MG63 (cell line): ENCODE data around the gene AP3B2. TPM values are rescaled to one million over a fixed set of nuclear protein-coding genes. Genes with fewer than 3 reads are reported as not detected.
A peak's percentile ranks its signal among the peaks of the same experiment; 100 is the strongest.
"Not testable (repeated sequence)": the region's sequence is repeated elsewhere in the genome, so short reads cannot be mapped to it uniquely, and the experiment has no call there.

Experiments used
- DNase-seq: peaks from one replicate; pipeline ENCODE4 v3.0.0-alpha.2; 2020
- H3K27me3 ChIP-seq: fragments of 250-450 bp; sonication (Bioruptor Pico); 2 replicates; pipeline ENCODE4 v1.5.1; 2020; ENCODE audit warnings: mild to moderate bottlenecking, moderate library complexity
- H3K36me3 ChIP-seq: fragments of 250-450 bp; sonication (Bioruptor Pico); 2 replicates; pipeline ENCODE4 v1.5.1; 2020; ENCODE audit warnings: mild to moderate bottlenecking, moderate library complexity
- H3K4me3 ChIP-seq: fragments of 250-450 bp; sonication (Bioruptor Pico); 2 replicates; pipeline ENCODE4 v1.5.1; 2020; ENCODE audit warnings: mild to moderate bottlenecking, moderate library complexity
- H3K9me3 ChIP-seq: fragments of 250-450 bp; sonication (Bioruptor Pico); 2 replicates; pipeline ENCODE4 v1.5.1; 2020; ENCODE audit warnings: mild to moderate bottlenecking, moderate library complexity
- total RNA-seq: library from RNA; depleted of rRNA; stranded (reverse); fragments of >200 nt; shearing (Covaris generic); gene quantifications from 2 replicates; pipeline ENCODE4 v1.2.3, GENCODE V29; 2014; ENCODE audit warnings: low replicate concordance; rRNA removed

The AP3B2 gene
- total RNA-seq, 1 experiment from 2014 or later, result 0.03 TPM

GRCh38 chr15:82644967-82645852, 64.5 kb downstream of the AP3B2 start:
- not testable (repeated sequence) for H3K4me3 ChIP-seq, H3K9me3 ChIP-seq, DNase-seq, H3K36me3 ChIP-seq, H3K27me3 ChIP-seq

GRCh38 chr15:82643992-82644391, 65.7 kb downstream of the AP3B2 start:
- DNase-seq, result no peak
- Histone ChIP-seq H3K9me3 (no peaks in the 10 kb centered on the region), H3K36me3 (peaks cover 4% of the 10 kb centered on the region; the same call in 1 of the 2 replicates), H3K4me3 (no peak overlapping the region), H3K27me3 (no peaks in the 10 kb centered on the region)

GRCh38 chr15:82642656-82643055, 67.0 kb downstream of the AP3B2 start:
- H3K36me3 ChIP-seq, result peaks cover 4% of the 10 kb centered on the region; the same call in 1 of the 2 replicates
- H3K27me3 ChIP-seq, result no peaks in the 10 kb centered on the region
- no peaks in the 10 kb centered on the region for H3K9me3 ChIP-seq
- DNase-seq, result no peak
- no peak overlapping the region for H3K4me3 ChIP-seq

GRCh38 chr15:82641129-82641798, 68.4 kb downstream of the AP3B2 start:
- Histone ChIP-seq H3K4me3 (no peak overlapping the region), H3K27me3 (no peaks in the 10 kb centered on the region), H3K9me3 (no peaks in the 10 kb centered on the region), H3K36me3 (peaks cover 4% of the 10 kb centered on the region; the same call in 1 of the 2 replicates)
- no peak for DNase-seq

GRCh38 chr15:82640672-82641071, 69.0 kb downstream of the AP3B2 start:
- Histone ChIP-seq H3K9me3 (no peaks in the 10 kb centered on the region), H3K27me3 (no peaks in the 10 kb centered on the region), H3K36me3 (peaks cover 4% of the 10 kb centered on the region; the same call in 1 of the 2 replicates), H3K4me3 (no peak overlapping the region)
- DNase-seq, result no peak

GRCh38 chr15:82635798-82636197, 73.9 kb downstream of the AP3B2 start:
- H3K27me3 ChIP-seq, result no peaks in the 10 kb centered on the region
- no peak for DNase-seq
- H3K36me3 ChIP-seq, result peaks cover 4% of the 10 kb centered on the region; the same call in 1 of the 2 replicates
- no peak overlapping the region for H3K4me3 ChIP-seq
- H3K9me3 ChIP-seq, result no peaks in the 10 kb centered on the region

- no peak for DNase-seq
- H3K36me3 ChIP-seq, result peaks cover 12% of the 10 kb centered on the region
- H3K9me3 ChIP-seq, result no peaks in the 10 kb centered on the region
These were observed 79.6 kb downstream of the AP3B2 start for GRCh38 chr15:82630033-82630432.

GRCh38 chr15:82625136-82625535, 84.5 kb downstream of the AP3B2 start:
- Histone ChIP-seq H3K9me3 (no peaks in the 10 kb centered on the region), H3K4me3 (no peak overlapping the region), H3K36me3 (peaks cover 17% of the 10 kb centered on the region), H3K27me3 (no peaks in the 10 kb centered on the region)
- no peak for DNase-seq

More at GRCh38 chr15:82630033-82630432, 79.6 kb downstream of the AP3B2 start:
- no peaks in the 10 kb centered on the region for H3K27me3 ChIP-seq
- H3K4me3 ChIP-seq, result no peak overlapping the region

GRCh38 chr15:82624438-82624837, 85.2 kb downstream of the AP3B2 start:
- peaks cover 17% of the 10 kb centered on the region for H3K36me3 ChIP-seq
- H3K4me3 ChIP-seq, result no peak overlapping the region
- no peak for DNase-seq
- no peaks in the 10 kb centered on the region for H3K27me3 ChIP-seq
- no peaks in the 10 kb centered on the region for H3K9me3 ChIP-seq

- Histone ChIP-seq H3K4me3 (no peak overlapping the region), H3K27me3 (no peaks in the 10 kb centered on the region), H3K36me3 (peaks cover 17% of the 10 kb centered on the region), H3K9me3 (no peaks in the 10 kb centered on the region)
- DNase-seq, result no peak
These were observed 85.7 kb downstream of the AP3B2 start for GRCh38 chr15:82624008-82624407.

- Histone ChIP-seq H3K27me3 (no peaks in the 10 kb centered on the region), H3K36me3 (peaks cover 18% of the 10 kb centered on the region), H3K9me3 (no peaks in the 10 kb centered on the region), H3K4me3 (no peak overlapping the region)
- no peak for DNase-seq
These were observed 87.7 kb downstream of the AP3B2 start for GRCh38 chr15:82621970-82622369.

GRCh38 chr15:82613747-82614146, 95.9 kb downstream of the AP3B2 start:
- Histone ChIP-seq H3K9me3 (no peaks in the 10 kb centered on the region), H3K27me3 (no peaks in the 10 kb centered on the region), H3K36me3 (peaks cover 2% of the 10 kb centered on the region; the same call in 1 of the 2 replicates), H3K4me3 (no peak overlapping the region)
- DNase-seq, result peak; percentile 36

GRCh38 chr15:82611348-82611747, 98.3 kb downstream of the AP3B2 start:
- Histone ChIP-seq H3K4me3 (no peak overlapping the region), H3K9me3 (no peaks in the 10 kb centered on the region), H3K36me3 (peaks cover 2% of the 10 kb centered on the region; the same call in 1 of the 2 replicates), H3K27me3 (no peaks in the 10 kb centered on the region)
- DNase-seq, result no peak

Other genes with a start within 250 kb of the AP3B2 start
- 4,857 and 6,303 TPM in 2 replicates for gene RPS17, start 169.4 kb downstream of the AP3B2 start, total RNA-seq
- gene CPEB1, start 62.5 kb downstream of the AP3B2 start, total RNA-seq, result 14.1 and 32.7 TPM in 2 replicates
- gene FSD2, start 96.2 kb upstream of the AP3B2 start, total RNA-seq, result not detected in 2 replicates
- 3.6 and 6.2 TPM in 2 replicates for gene WHAMM, start 99.8 kb upstream of the AP3B2 start, total RNA-seq
- 19.6 and 19.7 TPM in 2 replicates for gene HOMER2, start 242.8 kb upstream of the AP3B2 start, total RNA-seq